GM12878 (cell line): ENCODE measurements around the gene TSPAN12. TPM values are rescaled to one million over a fixed set of nuclear protein-coding genes. Genes with fewer than 3 reads are reported as not detected.

Experiments used
- ATAC-seq: fragments of 200-7000 bp; cut with Tn5 transposase; 3 replicates; pipeline ENCODE4 v1.9.1; 2020; ENCODE audit warnings: mild to moderate bottlenecking, moderate library complexity
- BruUV-seq: library from RNA; stranded (reverse); fragments of 400-500 nt; replicated peaks from 2 replicates; lab custom pipeline; 2021; lab: Mats Ljungman, UMichigan
- CTCF ChIA-PET: fragments of 300-600 bp; sonication (Branson Sonifier 250); formaldehyde crosslinking; extraction: SDS; loops from one replicate; lab custom pipeline; 2021; ENCODE audit warnings: inconsistent platforms; lab: Yijun Ruan, JAX
- POLR2A ChIA-PET: fragments of 350-600 bp; formaldehyde crosslinking; extraction: SDS; loops from one replicate; lab custom pipeline; 2021; ENCODE audit warnings: inconsistent platforms; lab: Charles Lee
- RAD21 ChIA-PET: fragments of 300-600 bp; sonication (Branson Sonifier 250); formaldehyde crosslinking; loops from one replicate; lab custom pipeline; 2023; ENCODE audit warnings: antibody characterized with exemption; ENCODE audit not compliant: unreplicated experiment; lab: Charles Lee
- SMC1A ChIA-PET: fragments of 300-600 bp; sonication (Branson Sonifier 250); formaldehyde crosslinking; loops from one replicate; lab custom pipeline; 2023; ENCODE audit not compliant: unreplicated experiment, uncharacterized antibody; lab: Charles Lee
- DNase-seq: peaks from one replicate; pipeline ENCODE4 v3.0.0-alpha.2; 2011; ENCODE audit warnings: low read depth, low spot score
- FAIRE-seq: peaks from 3 replicates; lab custom pipeline; 2011; peaks lifted over from hg19 to GRCh38; lab: Jason Lieb, UNC
- H2AFZ ChIP-seq: 2 replicates; pipeline ENCODE4 v1.6.0; 2011; ENCODE audit warnings: low read depth, low read length, control low read depth; ENCODE audit not compliant: control insufficient read depth
- H3K27ac ChIP-seq: 2 replicates; pipeline ENCODE4 v1.5.1; 2011; ENCODE audit warnings: control low read depth; ENCODE audit not compliant: control insufficient read depth, insufficient read depth
- H3K27me3 ChIP-seq, 2 experiments: replicated peaks in 1 of 2; 2 replicates each; pipeline versions ENCODE4 v1.6.0 to v1.6.1; 2011; ENCODE audit warnings: low read length in 1 of 2; ENCODE audit not compliant: control insufficient read depth in 2 of 2, insufficient read depth in 2 of 2
- H3K36me3 ChIP-seq, 2 experiments: 2 replicates each; pipeline ENCODE4 v1.5.1; 2011; ENCODE audit warnings: low read length in 1 of 2; ENCODE audit not compliant: control insufficient read depth in 2 of 2, insufficient read depth in 2 of 2
- H3K4me1 ChIP-seq: 2 replicates; pipeline ENCODE4 v1.6.1; 2011; ENCODE audit warnings: mild to moderate bottlenecking, low read length, moderate library complexity, mixed read lengths; ENCODE audit not compliant: control insufficient read depth, insufficient read depth
- H3K4me2 ChIP-seq: 2 replicates; pipeline ENCODE4 v1.6.0; 2011; ENCODE audit warnings: control low read depth; ENCODE audit not compliant: control insufficient read depth, insufficient read depth
- H3K4me3 ChIP-seq: fragments of 200-600 bp; sonication (generic); 2 replicates; pipeline ENCODE4 v1.5.1; 2016
- H3K79me2 ChIP-seq: 2 replicates; pipeline ENCODE4 v1.6.0; 2011; ENCODE audit warnings: low read length; ENCODE audit not compliant: control insufficient read depth, insufficient read depth
- H3K9ac ChIP-seq: 2 replicates; pipeline ENCODE4 v1.8.0; 2011; ENCODE audit warnings: low read length, control low read depth, mixed read lengths; ENCODE audit not compliant: control insufficient read depth, insufficient read depth
- H3K9me3 ChIP-seq: replicated peaks from 3 replicates; pipeline ENCODE4 v1.5.1; 2011; ENCODE audit warnings: mild to moderate bottlenecking, low read length; ENCODE audit not compliant: control insufficient read depth, insufficient read depth
- H4K20me1 ChIP-seq: 2 replicates; pipeline ENCODE4 v1.6.0; 2011; ENCODE audit not compliant: control insufficient read depth, insufficient read depth
- BRCA1 ChIP-seq: IDR thresholded peaks from 2 replicates; pipeline ENCODE4 v1.6.1; 2011; ENCODE audit warnings: low read depth, low read length, improper control_type of control experiment
- CREB1 ChIP-seq: IDR thresholded peaks from 2 replicates; pipeline ENCODE4 v1.6.1; 2012; ENCODE audit warnings: low read depth, mild to moderate bottlenecking, inconsistent platforms
- EP300 ChIP-seq, 2 experiments: fragments of 150-350 bp in 1 of 2; IDR thresholded peaks; 2 replicates each; pipeline ENCODE4 v1.6.1; 2011 to 2012; ENCODE audit warnings: low read depth in 2 of 2, low read length in 2 of 2, borderline replicate concordance in 1 of 2, improper control_type of control experiment in 1 of 2, inconsistent platforms in 1 of 2; ENCODE audit not compliant: control insufficient read depth in 1 of 2
- FOS ChIP-seq: IDR thresholded peaks from 3 replicates; pipeline ENCODE4 v1.6.1; 2011; ENCODE audit warnings: borderline replicate concordance; ENCODE audit not compliant: insufficient read length; ENCODE audit errors: extremely low read depth
- NR2C2 ChIP-seq: IDR thresholded peaks from 2 replicates; pipeline ENCODE4 v1.6.1; 2011; ENCODE audit warnings: borderline replicate concordance, low read depth; ENCODE audit not compliant: control insufficient read depth, insufficient read length
- POLR2A ChIP-seq: IDR thresholded peaks from 2 replicates; pipeline ENCODE4 v1.6.1; 2011; ENCODE audit warnings: low read depth, mild to moderate bottlenecking, low read length
- WGBS: methylation state at CpG from one replicate; pipeline ENCODE4 v1.1.6; 2016; ENCODE audit warnings: low lambda C conversion rate; ENCODE audit not compliant: insufficient replicate concordance, insufficient coverage; ENCODE audit errors: missing lambda C conversion rate; 5-methylcytosine and 5-hydroxymethylcytosine counted together
- in situ Hi-C: fragments of 300-500 bp; cut with MboI; formaldehyde crosslinking; loops from 9 replicates; pipeline ENCODE4 v1.14.3; 2018; ENCODE audit warnings: mixed read lengths
- intact Hi-C: fragments of 100-400 bp; cut with micrococcal nuclease; formaldehyde crosslinking; loops from one replicate; pipeline ENCODE4 v1.14.2; 2022; ENCODE audit not compliant: unreplicated experiment
- polyA plus RNA-seq, 11 experiments: library from polyadenylated mRNA; depleted of rRNA in 4 of 11; unstranded in 6 of 11; stranded (reverse) in 5 of 11; fragments of >200 nt; fragmentation: Nextera tagmentation in 4 of 11; fragmentation: Illumina TruSeq in 1 of 11; extraction: Ambion mirVana in 4 of 11; extraction: Trizol in 1 of 11; gene quantifications; 1 replicate in 1 of 11; 2 replicates in 10 of 11; pipeline versions ENCODE4 v1.2.1 to v1.2.3, GENCODE V29; 2011 to 2016; ENCODE audit warnings: inconsistent platforms in 2 of 11, missing spikeins in 2 of 11, low read depth in 1 of 11
- total RNA-seq, 4 experiments: library from RNA; depleted of rRNA in 3 of 4; stranded (reverse); fragments of >200 nt in 3 of 4; fragmentation: Illumina TruSeq in 1 of 4; extraction: Trizol in 1 of 4; gene quantifications; 2 replicates each; pipeline versions ENCODE4 v1.2.1 to v1.2.3, GENCODE V29; 2013 to 2021

Gene TSPAN12
- total and polyA plus RNA-seq, 10 of the 15 experiments (the other 5 are each of a cell fraction or from before 2014, with no cell fraction given): 0.67 to 110 (median 1.3) TPM

GRCh38 chr7:120860156-120860555 lies 2.2 kb upstream of the TSPAN12 start:
- Histone ChIP-seq H3K4me3 (no peak overlapping the region), H3K4me1 (peaks cover under 1% of the 10 kb centered on the region; the same call in 1 of the 2 replicates), H3K79me2 (no peaks in the 10 kb centered on the region; the same call in 1 of the 2 replicates), H3K27me3 (peaks cover 0 to 4% of the 10 kb centered on the region in 2 experiments; a peak in 1 of 4 replicates), H3K27ac (no peak overlapping the region), H3K9ac (no peak overlapping the region), H2AFZ (no peak overlapping the region), H4K20me1 (no peaks in the 10 kb centered on the region), H3K9me3 (no peaks in the 10 kb centered on the region; the same call in 2 of the 3 replicates), H3K4me2 (no peak overlapping the region), H3K36me3 (no peaks in the 10 kb centered on the region)
- RAD21 ChIA-PET: interaction anchor here (0.9 to 1.9 kb wide), 3 partner anchors 12 to 58 kb away, joined by 3 to 5 read pairs (median 3); no protein-coding TSS in a partner anchor
- DNase-seq (no peak), ATAC-seq (no peak), FAIRE-seq (no peak)
- no TSS peak for BruUV-seq
- CTCF ChIA-PET: interaction anchor here (1.1 to 3.0 kb wide), 6 partner anchors 9 to 68 kb away, joined by 3 to 16 read pairs (median 4); no protein-coding TSS in a partner anchor
- intact Hi-C loops (no loop called here), in situ Hi-C loops (no loop called here)
- WGBS: 91% methylated on average over 2 of the region's 2 CpGs
- SMC1A ChIA-PET: interaction anchor here (0.8 to 2.6 kb wide), 9 partner anchors 9 to 81 kb away, joined by 3 to 15 read pairs (median 4); no protein-coding TSS in a partner anchor
- POLR2A ChIA-PET: interaction anchor here (1.1 to 1.4 kb wide), 2 partner anchors 27 to 72 kb away, joined by 3 read pairs; no protein-coding TSS in a partner anchor
- TF ChIP-seq BRCA1: no peak
- TF ChIP-seq NR2C2: no peak
- no peak for TF ChIP-seq POLR2A

GRCh38 chr7:120859459-120859858 lies 1.5 kb upstream of the TSPAN12 start:
- ATAC-seq (no peak), FAIRE-seq (no peak), DNase-seq (no peak)
- CTCF ChIA-PET: interaction anchor here (1.1 to 3.0 kb wide), 4 partner anchors 10 to 53 kb away, joined by 3 to 14 read pairs (median 3); no protein-coding TSS in a partner anchor
- no peak overlapping the region for H2AFZ ChIP-seq
- H3K4me3 ChIP-seq: no peak overlapping the region
- H3K27me3 ChIP-seq: peaks cover 0 to 4% of the 10 kb centered on the region in 2 experiments; a peak in 1 of 4 replicates
- H3K36me3 ChIP-seq: no peaks in the 10 kb centered on the region
- H3K9me3 ChIP-seq: no peaks in the 10 kb centered on the region; the same call in 2 of the 3 replicates
- intact Hi-C loops: loop anchor here (5.0 to 10.0 kb wide), 4 partner anchors 37 to 675 kb away; no protein-coding TSS in a partner anchor
- WGBS: 69% methylated on average over 6 of the region's 6 CpGs
- H3K4me2 ChIP-seq: no peak overlapping the region
- H3K79me2 ChIP-seq: no peaks in the 10 kb centered on the region; the same call in 1 of the 2 replicates
- no peak overlapping the region for H3K27ac ChIP-seq
- in situ Hi-C loops: no loop called here
- BruUV-seq: no TSS peak
- no peak overlapping the region for H3K9ac ChIP-seq
- SMC1A ChIA-PET: interaction anchor here (0.8 to 2.6 kb wide), 4 partner anchors 13 to 79 kb away, joined by 4 to 10 read pairs (median 4); no protein-coding TSS in a partner anchor
- RAD21 ChIA-PET: no interaction called here
- TF ChIP-seq EP300 (IDR thresholded peaks at IDR 0.05; ENCODE audit: borderline replicate concordance in 1 of 2, control insufficient read depth in 1 of 2, low read depth in 2 of 2, low read length in 2 of 2): no peak
- TF ChIP-seq FOS: no peak
- TF ChIP-seq CREB1: no peak
- no peaks in the 10 kb centered on the region for H3K4me1 ChIP-seq
- POLR2A ChIA-PET: interaction anchor here (0.7 to 1.1 kb wide), 2 partner anchors 20 to 26 kb away, joined by 3 read pairs; no protein-coding TSS in a partner anchor
- no peaks in the 10 kb centered on the region for H4K20me1 ChIP-seq
